Measurements from ENCODE around the gene NPFFR1.

The NPFFR1 gene

DNA sequence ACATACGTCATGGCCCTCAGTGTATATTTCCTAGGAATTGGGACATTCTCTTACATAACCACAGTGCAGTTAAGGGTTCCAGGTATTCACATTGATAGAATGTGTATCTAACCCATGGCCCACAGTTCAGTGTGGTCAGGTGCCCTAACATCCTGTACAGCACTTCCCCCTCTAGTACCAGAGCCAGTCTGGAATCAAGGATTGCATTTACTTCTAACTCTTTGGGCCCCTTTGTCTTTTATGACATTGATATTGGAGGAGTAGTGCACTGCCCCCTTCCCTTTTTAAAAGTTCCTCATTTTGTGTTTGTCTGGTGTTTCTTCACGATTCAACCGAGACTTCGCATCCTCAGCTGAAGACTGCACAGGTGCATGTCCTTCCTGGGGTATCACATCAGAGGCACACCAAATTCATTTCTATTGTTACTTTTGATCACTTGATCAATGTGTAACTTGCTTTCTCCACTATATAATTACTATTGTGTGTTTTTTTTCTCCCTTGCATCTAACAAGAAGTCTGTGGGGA, 22.4 kb upstream of the NPFFR1 start:
- H3K4me3 Mint-ChIP-seq = no peak overlapping the region
- no peaks in the 10 kb centered on the region for H3K4me1 Mint-ChIP-seq
- H3K27ac Mint-ChIP-seq = no peak overlapping the region
- TF ChIP-seq, protein P1, sequence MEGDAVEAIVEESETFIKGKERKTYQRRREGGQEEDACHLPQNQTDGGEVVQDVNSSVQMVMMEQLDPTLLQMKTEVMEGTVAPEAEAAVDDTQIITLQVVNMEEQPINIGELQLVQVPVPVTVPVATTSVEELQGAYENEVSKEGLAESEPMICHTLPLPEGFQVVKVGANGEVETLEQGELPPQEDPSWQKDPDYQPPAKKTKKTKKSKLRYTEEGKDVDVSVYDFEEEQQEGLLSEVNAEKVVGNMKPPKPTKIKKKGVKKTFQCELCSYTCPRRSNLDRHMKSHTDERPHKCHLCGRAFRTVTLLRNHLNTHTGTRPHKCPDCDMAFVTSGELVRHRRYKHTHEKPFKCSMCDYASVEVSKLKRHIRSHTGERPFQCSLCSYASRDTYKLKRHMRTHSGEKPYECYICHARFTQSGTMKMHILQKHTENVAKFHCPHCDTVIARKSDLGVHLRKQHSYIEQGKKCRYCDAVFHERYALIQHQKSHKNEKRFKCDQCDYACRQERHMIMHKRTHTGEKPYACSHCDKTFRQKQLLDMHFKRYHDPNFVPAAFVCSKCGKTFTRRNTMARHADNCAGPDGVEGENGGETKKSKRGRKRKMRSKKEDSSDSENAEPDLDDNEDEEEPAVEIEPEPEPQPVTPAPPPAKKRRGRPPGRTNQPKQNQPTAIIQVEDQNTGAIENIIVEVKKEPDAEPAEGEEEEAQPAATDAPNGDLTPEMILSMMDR (IDR thresholded peaks at IDR 0.05; ENCODE audit: unreplicated experiment in 3 of 3) = no peak
- H3K36me3 Mint-ChIP-seq (ENCODE audit: low read depth) = no peaks in the 10 kb centered on the region
- H3K27me3 Mint-ChIP-seq (ENCODE audit: low read depth) = no peaks in the 10 kb centered on the region
- H3K9me3 Mint-ChIP-seq = no peaks in the 10 kb centered on the region

DNA sequence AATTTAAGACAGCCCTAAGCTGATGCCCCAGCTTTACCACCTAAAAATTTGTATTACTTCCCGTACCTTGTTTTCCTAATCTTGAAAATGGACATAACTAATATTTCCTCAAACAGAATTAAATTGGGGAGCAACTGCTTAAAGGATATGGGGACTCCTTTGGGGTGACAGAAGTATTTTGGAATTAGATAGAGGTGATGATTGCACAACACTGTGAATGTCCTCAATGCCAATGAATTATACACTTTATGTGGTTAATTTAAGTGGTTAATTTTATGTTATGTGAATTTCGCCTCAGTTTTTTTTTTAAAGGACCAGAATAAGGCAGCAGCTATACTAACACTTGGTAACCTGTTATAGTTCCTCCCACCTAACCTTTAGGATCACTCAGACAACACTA, 19.9 kb upstream of the NPFFR1 start:
- H3K4me3 Mint-ChIP-seq = no peak overlapping the region
- TF ChIP-seq, protein P1 (IDR thresholded peaks at IDR 0.05; ENCODE audit: unreplicated experiment in 3 of 3) = no peak
- H3K27ac Mint-ChIP-seq = no peak overlapping the region
- no peaks in the 10 kb centered on the region for H3K36me3 Mint-ChIP-seq (ENCODE audit: low read depth)
- no peaks in the 10 kb centered on the region for H3K27me3 Mint-ChIP-seq (ENCODE audit: low read depth)
- no peaks in the 10 kb centered on the region for H3K4me1 Mint-ChIP-seq
- no peaks in the 10 kb centered on the region for H3K9me3 Mint-ChIP-seq

DNA sequence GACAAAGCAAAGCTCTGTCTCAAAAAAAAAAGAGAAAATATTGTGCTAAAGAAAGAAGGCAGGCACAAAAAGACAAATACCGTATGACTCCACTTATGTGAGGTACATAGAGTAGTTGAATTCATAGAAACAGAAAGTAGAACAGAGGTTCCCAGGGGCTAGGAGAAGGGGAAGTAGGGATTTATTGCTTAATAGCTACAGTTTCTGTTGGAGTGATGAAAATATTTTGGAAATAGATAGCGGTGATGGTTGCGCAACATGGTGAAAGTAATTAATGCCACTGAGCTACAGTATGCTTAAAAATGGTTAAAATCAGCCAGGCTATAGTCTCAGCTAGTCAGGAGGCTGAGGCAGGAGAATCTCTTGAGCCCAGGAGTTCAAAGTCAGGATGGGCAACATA, 18.5 kb upstream of the NPFFR1 start:
- H3K9me3 Mint-ChIP-seq = no peaks in the 10 kb centered on the region
- no peak overlapping the region for H3K27ac Mint-ChIP-seq
- no peak overlapping the region for H3K4me3 Mint-ChIP-seq
- no peaks in the 10 kb centered on the region for H3K36me3 Mint-ChIP-seq (ENCODE audit: low read depth)
- TF ChIP-seq, protein P1 (IDR thresholded peaks at IDR 0.05; ENCODE audit: unreplicated experiment in 3 of 3) = no peak
- no peaks in the 10 kb centered on the region for H3K27me3 Mint-ChIP-seq (ENCODE audit: low read depth)
- H3K4me1 Mint-ChIP-seq = peaks cover under 1% of the 10 kb centered on the region

DNA sequence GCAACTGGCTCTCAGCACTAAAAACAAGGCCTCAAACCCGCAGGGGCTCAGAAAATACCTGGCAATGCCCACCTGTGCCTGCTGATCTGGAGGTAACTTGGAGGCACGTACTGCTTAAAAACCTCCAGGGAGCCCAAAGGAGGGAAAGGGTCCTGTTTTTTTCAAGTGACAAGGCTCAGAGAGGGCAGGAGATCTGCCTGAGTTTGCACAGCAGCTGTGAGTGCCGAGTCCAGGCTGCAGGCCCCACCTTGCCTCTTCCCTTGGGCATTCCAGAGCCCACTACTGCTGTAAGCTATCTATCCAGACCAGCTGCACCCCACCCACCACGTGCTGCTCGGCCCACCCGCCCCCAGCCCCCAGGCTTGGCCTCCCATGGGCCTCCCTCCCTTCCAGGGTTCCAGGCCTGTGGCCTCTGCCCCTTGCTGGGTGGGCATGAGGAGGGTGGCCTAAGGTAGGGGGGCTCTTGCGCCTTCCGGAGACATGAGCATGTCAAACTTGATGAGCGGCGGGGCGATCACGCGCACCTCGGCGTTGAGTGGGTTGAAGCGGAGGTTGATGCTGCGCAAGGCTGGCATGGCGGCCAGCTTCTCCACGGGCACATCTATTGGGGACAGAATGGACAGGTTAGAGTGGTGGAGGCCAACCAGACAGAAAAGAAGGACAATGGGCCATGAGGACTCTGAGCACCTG, 17.2 kb upstream of the NPFFR1 start:
- Mint-ChIP-seq H3K27me3 (ENCODE audit: low read depth) (no peaks in the 10 kb centered on the region), H3K4me1 (peaks cover 8% of the 10 kb centered on the region), H3K9me3 (no peaks in the 10 kb centered on the region), H3K4me3 (no peak overlapping the region), H3K27ac (no peak overlapping the region), H3K36me3 (ENCODE audit: low read depth) (no peaks in the 10 kb centered on the region)
- TF ChIP-seq, protein P1 (IDR thresholded peaks at IDR 0.05; ENCODE audit: unreplicated experiment in 3 of 3) = no peak

DNA sequence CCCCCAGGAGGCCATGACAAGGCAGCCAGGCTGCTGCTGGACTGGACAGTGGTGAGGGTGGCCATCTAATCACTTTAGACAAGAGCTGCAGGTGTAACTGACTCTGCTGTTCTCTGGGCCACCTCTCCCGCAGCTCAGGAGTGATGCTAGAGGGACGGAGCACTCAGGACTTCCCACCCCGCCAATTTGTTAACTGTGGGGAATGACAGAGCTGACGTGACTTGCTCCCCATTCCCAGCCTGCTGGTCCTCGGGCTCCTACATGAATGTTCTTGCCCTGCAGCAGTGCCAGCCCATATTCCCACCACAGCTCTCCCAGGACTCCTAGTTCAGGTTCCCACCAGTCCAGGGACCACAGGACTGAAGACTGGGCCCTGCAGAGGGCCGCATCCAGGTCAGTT, 16.7 kb upstream of the NPFFR1 start:
- no peak overlapping the region for H3K27ac Mint-ChIP-seq
- TF ChIP-seq, protein P1 (IDR thresholded peaks at IDR 0.05; ENCODE audit: unreplicated experiment in 3 of 3) = no peak
- H3K4me1 Mint-ChIP-seq = peaks cover 8% of the 10 kb centered on the region

DNA sequence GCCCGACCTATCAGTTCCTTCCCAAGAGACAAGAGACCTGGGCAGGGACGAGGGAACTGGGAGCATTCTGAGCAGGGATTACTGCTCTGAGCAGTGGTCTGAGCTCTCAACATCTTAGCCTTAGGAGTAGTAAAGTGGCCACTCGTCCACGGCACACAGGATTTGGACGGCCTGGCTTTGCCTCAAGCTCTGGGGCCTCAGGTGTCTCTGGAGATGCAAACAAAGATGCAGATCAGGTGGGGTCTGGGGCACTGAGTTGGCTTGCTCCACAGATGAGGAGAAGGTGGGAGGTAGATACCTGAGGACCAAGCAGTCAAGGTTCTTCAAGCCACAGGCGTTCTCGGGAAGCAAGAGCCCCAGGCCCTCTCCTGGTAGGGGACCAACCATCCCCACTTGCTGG, 16.1 kb upstream of the NPFFR1 start:
- peaks cover 8% of the 10 kb centered on the region for H3K4me1 Mint-ChIP-seq
- H3K36me3 Mint-ChIP-seq (ENCODE audit: low read depth) = no peaks in the 10 kb centered on the region
- H3K9me3 Mint-ChIP-seq = no peaks in the 10 kb centered on the region
- H3K27me3 Mint-ChIP-seq (ENCODE audit: low read depth) = no peaks in the 10 kb centered on the region
- H3K4me3 Mint-ChIP-seq = no peak overlapping the region
- TF ChIP-seq, protein P1 (IDR thresholded peaks at IDR 0.05; ENCODE audit: unreplicated experiment in 3 of 3) = no peak
- H3K27ac Mint-ChIP-seq = no peak overlapping the region

More for the DNA sequence above, 16.7 kb upstream of the NPFFR1 start:
- Mint-ChIP-seq H3K4me3 (no peak overlapping the region), H3K27me3 (ENCODE audit: low read depth) (no peaks in the 10 kb centered on the region), H3K36me3 (ENCODE audit: low read depth) (no peaks in the 10 kb centered on the region), H3K9me3 (no peaks in the 10 kb centered on the region)

Data from nephron (organoid).